ENCODE data around the gene ADCYAP1R1. TPM values are rescaled to one million over a fixed set of nuclear protein-coding genes. Genes with fewer than 3 reads are reported as not detected.

Gene ADCYAP1R1
- polyA plus RNA-seq, 1 donor from 2014 or later = 8.6 TPM

DNA sequence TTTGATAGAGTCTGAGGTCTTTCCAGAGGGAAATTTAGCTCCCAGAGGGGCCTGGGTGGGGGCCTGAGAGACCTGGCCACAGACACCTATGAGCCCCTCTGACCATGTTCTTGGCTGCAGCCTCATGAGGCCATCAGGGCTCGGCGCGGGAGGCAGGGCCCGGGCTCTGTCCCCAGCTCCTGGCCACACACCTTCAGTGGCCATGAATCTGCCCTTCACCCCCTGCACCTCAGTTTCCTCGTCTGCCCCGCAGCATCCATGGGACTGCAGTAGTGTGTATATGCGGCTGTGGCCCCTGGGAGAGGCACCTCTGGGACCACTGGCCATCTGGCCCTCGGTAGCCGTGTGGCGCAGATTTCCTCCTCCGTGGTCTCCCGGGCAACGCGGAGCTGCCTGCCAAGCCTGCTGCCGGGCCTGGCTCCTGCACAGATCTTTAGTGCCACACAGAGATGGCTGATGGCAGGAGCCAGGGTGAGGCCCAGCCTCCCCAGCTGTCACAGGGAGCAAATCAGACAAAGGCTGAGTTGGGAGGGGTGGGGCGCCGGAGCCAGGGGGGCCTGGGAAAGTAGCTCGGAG is 23.6 kb upstream of the ADCYAP1R1 start:
- Histone ChIP-seq H3K4me2 (ENCODE audit: low read length) (no peak overlapping the region), H3K27ac (ENCODE audit: low read length) (no peak overlapping the region), H3K9me2 (ENCODE audit: insufficient read depth, low read length) (no peaks in the 10 kb centered on the region), H3K9me3 (ENCODE audit: low read length) (no peaks in the 10 kb centered on the region), H3F3A (ENCODE audit: insufficient read depth, low read length, poor library complexity, severe bottlenecking) (no peaks in the 10 kb centered on the region), H3K27me3 (ENCODE audit: insufficient read depth, low read depth, low read length) (no peaks in the 10 kb centered on the region), H2AFZ (ENCODE audit: low read depth, low read length) (no peak overlapping the region), H4K20me1 (ENCODE audit: insufficient read depth) (no peaks in the 10 kb centered on the region), H3K79me2 (replicated peaks; ENCODE audit: insufficient read depth, low read length) (no peaks in the 10 kb centered on the region), H3K9ac (ENCODE audit: low read length) (no peak overlapping the region), H3K36me3 (ENCODE audit: insufficient read depth, low read length) (no peaks in the 10 kb centered on the region), H3K4me3 (ENCODE audit: low read length) (no peak overlapping the region)
- TF ChIP-seq, protein P1, sequence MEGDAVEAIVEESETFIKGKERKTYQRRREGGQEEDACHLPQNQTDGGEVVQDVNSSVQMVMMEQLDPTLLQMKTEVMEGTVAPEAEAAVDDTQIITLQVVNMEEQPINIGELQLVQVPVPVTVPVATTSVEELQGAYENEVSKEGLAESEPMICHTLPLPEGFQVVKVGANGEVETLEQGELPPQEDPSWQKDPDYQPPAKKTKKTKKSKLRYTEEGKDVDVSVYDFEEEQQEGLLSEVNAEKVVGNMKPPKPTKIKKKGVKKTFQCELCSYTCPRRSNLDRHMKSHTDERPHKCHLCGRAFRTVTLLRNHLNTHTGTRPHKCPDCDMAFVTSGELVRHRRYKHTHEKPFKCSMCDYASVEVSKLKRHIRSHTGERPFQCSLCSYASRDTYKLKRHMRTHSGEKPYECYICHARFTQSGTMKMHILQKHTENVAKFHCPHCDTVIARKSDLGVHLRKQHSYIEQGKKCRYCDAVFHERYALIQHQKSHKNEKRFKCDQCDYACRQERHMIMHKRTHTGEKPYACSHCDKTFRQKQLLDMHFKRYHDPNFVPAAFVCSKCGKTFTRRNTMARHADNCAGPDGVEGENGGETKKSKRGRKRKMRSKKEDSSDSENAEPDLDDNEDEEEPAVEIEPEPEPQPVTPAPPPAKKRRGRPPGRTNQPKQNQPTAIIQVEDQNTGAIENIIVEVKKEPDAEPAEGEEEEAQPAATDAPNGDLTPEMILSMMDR (IDR thresholded peaks at IDR 0.05; ENCODE audit: poor library complexity, severe bottlenecking) = no peak
- no peak for TF ChIP-seq EZH2 (IDR thresholded peaks at IDR 0.05; ENCODE audit: borderline replicate concordance, insufficient read depth, low read length, poor library complexity, severe bottlenecking)
- no peak for TF ChIP-seq RAD21 (conservative IDR thresholded peaks at IDR 0.05)
- no peak for TF ChIP-seq POLR2AphosphoS5 (IDR thresholded peaks at IDR 0.05)
- TF ChIP-seq MXI1 (conservative IDR thresholded peaks at IDR 0.05; ENCODE audit: poor library complexity, severe bottlenecking) = no peak
- no peak for TF ChIP-seq SMC3 (conservative IDR thresholded peaks at IDR 0.05; ENCODE audit: poor library complexity)
- TF ChIP-seq EP300 (conservative IDR thresholded peaks at IDR 0.05; ENCODE audit: poor library complexity, severe bottlenecking) = no peak
- TF ChIP-seq, protein P2, sequence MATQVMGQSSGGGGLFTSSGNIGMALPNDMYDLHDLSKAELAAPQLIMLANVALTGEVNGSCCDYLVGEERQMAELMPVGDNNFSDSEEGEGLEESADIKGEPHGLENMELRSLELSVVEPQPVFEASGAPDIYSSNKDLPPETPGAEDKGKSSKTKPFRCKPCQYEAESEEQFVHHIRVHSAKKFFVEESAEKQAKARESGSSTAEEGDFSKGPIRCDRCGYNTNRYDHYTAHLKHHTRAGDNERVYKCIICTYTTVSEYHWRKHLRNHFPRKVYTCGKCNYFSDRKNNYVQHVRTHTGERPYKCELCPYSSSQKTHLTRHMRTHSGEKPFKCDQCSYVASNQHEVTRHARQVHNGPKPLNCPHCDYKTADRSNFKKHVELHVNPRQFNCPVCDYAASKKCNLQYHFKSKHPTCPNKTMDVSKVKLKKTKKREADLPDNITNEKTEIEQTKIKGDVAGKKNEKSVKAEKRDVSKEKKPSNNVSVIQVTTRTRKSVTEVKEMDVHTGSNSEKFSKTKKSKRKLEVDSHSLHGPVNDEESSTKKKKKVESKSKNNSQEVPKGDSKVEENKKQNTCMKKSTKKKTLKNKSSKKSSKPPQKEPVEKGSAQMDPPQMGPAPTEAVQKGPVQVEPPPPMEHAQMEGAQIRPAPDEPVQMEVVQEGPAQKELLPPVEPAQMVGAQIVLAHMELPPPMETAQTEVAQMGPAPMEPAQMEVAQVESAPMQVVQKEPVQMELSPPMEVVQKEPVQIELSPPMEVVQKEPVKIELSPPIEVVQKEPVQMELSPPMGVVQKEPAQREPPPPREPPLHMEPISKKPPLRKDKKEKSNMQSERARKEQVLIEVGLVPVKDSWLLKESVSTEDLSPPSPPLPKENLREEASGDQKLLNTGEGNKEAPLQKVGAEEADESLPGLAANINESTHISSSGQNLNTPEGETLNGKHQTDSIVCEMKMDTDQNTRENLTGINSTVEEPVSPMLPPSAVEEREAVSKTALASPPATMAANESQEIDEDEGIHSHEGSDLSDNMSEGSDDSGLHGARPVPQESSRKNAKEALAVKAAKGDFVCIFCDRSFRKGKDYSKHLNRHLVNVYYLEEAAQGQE (IDR thresholded peaks at IDR 0.05; ENCODE audit: borderline replicate concordance) = no peak
- TF ChIP-seq TAF1 (IDR thresholded peaks at IDR 0.05; ENCODE audit: low read depth) = no peak

DNA sequence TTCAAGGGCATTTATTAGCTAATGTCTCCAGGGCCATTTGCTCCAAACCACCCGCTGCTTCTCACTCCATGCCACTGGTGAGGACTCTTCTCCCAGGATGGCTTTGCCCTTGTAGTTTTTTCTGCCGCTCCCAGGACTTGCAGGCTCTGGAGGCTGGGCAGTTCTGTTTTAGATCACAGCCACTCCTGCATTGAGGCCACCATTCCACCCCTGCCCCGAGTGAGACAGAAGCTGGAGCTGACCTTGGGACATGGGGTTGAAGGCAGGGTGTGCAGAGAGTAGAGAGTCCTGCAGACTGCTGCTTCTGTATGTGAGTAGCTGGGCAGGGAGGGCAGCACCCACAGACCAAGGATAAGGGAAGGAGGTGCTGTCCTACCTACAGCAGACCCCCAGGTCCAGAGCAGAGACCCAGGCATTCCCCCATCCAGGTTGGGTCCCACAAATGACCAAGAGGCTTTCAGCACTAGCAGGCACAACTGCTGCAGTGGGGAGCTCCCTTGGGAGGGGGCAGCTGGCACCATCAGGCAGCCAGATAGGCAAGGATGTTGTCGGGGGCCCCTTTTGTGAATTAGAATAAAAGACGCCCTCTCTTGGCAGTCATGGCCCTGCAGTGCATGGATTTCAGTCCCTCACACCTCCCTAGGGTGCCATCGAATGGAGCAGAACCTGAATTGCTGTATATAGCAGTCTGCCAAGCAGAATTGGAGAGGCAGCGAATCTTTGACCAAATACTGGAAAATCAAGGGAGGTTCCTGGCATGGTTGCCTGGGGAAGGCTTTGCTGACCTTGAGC is 22.7 kb upstream of the ADCYAP1R1 start:
- Histone ChIP-seq H3K9ac (ENCODE audit: low read length) (no peak overlapping the region), H3K27me3 (ENCODE audit: insufficient read depth, low read depth, low read length) (no peaks in the 10 kb centered on the region), H3K27ac (ENCODE audit: low read length) (no peak overlapping the region), H3K4me3 (ENCODE audit: low read length) (no peak overlapping the region), H4K20me1 (ENCODE audit: insufficient read depth) (no peaks in the 10 kb centered on the region), H2AFZ (ENCODE audit: low read depth, low read length) (no peak overlapping the region), H3K9me3 (ENCODE audit: low read length) (no peaks in the 10 kb centered on the region), H3K9me2 (ENCODE audit: insufficient read depth, low read length) (no peaks in the 10 kb centered on the region), H3K36me3 (ENCODE audit: insufficient read depth, low read length) (no peaks in the 10 kb centered on the region), H3K4me2 (ENCODE audit: low read length) (no peak overlapping the region), H3K79me2 (replicated peaks; ENCODE audit: insufficient read depth, low read length) (no peaks in the 10 kb centered on the region), H3F3A (ENCODE audit: insufficient read depth, low read length, poor library complexity, severe bottlenecking) (no peaks in the 10 kb centered on the region)
- no peak for TF ChIP-seq EZH2 (IDR thresholded peaks at IDR 0.05; ENCODE audit: borderline replicate concordance, insufficient read depth, low read length, poor library complexity, severe bottlenecking)
- TF ChIP-seq SMC3 (conservative IDR thresholded peaks at IDR 0.05; ENCODE audit: poor library complexity) = no peak
- no peak for TF ChIP-seq RAD21 (conservative IDR thresholded peaks at IDR 0.05)
- TF ChIP-seq EP300 (conservative IDR thresholded peaks at IDR 0.05; ENCODE audit: poor library complexity, severe bottlenecking) = no peak
- TF ChIP-seq, protein P2 (IDR thresholded peaks at IDR 0.05; ENCODE audit: borderline replicate concordance) = no peak
- TF ChIP-seq, protein P1 (IDR thresholded peaks at IDR 0.05; ENCODE audit: poor library complexity, severe bottlenecking) = no peak
- no peak for TF ChIP-seq POLR2AphosphoS5 (IDR thresholded peaks at IDR 0.05)
- no peak for TF ChIP-seq TAF1 (IDR thresholded peaks at IDR 0.05; ENCODE audit: low read depth)
- TF ChIP-seq MXI1 (conservative IDR thresholded peaks at IDR 0.05; ENCODE audit: poor library complexity, severe bottlenecking) = no peak

Measured in neural cell (in vitro differentiated cells).